HuH-7 (cell line): Measurements from ENCODE around the gene AKAP3.

Experiments used
- DNase-seq: peaks from one replicate; pipeline ENCODE4 v3.0.0; 2011; ENCODE audit warnings: low spot score

AKAP3 gene

DNA sequence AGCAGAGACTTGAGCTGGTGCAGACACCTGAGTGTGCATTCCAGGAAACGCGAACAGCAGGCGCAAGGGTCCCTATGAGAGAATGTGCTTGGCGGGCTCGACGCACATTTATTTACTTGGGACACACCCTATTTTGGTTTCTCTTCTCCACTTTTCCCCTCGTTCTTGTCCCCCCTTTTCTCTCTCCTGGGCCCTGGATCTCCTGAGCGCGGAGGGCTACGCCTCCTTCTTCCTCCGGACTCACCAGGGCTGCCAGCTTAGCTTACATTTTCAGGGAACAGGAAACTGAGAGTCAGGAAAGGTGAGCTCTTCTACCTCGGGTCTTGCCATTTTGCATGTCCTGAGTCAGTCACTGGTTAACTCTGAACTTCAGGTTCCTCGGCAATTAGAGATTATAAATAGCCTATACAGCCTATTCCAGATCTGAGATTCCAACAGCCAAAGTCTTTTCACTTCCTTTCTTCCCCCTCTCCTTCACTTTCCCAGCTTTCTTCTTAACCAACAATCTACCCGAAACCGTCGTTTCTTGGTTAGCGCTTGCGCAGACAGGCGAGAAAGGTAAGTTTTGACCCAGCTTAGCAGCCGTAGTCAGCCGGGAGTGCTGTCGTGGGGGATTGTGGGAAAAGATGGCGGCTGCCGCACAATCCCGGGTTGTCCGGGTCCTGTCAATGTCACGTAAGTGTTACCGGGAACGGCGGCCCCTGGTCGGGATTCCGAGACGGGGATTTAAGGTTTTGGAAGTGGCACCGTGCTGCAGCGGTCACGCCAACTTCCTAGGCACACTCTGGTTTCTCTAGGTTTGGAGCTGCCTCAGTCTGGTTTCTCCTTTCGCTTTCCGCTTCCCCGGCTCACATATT lies at the start of gene AKAP3, which contains the start of gene NDUFA9:
TSS of gene AKAP3 (minus strand) at position 551 of the 857 bp plus-strand sequence. CDS start 10,855 bp downstream, outside the sequence.
TSS of gene NDUFA9 (plus strand) at position 614 of the 857 bp plus-strand sequence. CDS start at position 627, 13 bp downstream.
- peak; percentile 68 for DNase-seq

DNA sequence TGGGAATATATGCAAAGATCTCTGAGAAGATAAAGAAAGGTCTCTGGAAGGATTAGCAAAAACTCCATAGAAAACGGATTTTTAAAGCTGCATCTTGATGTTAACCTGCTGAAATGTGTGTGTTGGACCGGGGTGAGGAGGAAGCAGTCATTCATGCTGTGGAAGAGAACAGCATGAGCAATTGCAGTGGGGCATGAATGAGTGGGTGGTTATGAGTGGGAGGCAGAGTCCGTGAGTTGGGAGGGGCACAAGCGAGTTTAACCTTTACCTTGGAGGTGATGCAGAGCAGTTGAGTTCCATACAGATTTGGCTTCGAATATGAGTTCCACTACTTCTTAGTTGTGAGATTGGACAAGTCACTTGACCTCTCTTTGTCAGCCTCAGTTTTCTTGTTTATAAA lies 41.9 kb upstream of the AKAP3 start:
- no peak for DNase-seq

DNA sequence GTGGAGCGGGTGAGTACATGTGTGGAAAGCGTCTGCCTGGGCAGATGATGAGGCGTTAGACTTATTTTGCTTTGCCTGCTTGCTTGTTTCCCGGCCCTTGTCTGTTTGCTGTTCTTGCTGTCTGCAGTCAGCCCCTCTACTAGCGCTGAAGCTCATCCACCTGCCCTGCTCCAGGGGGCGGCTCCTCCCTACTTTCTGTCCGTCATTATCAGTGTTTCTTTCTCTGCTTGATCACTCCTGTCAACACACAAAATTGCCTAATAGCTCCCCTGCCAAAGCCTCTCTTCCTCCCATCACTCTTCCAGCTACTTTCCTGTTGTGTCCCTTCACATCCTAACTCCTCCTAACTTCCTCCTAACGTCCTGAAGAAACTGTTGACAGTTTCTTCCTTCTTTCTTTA lies 36.5 kb upstream of the AKAP3 start:
- no peak for DNase-seq

- DNase-seq, result no peak
These were observed 32.9 kb upstream of the AKAP3 start for GRCh38 chr12:4681732-4682131.

- no peak for DNase-seq
These were observed 30.9 kb upstream of the AKAP3 start for GRCh38 chr12:4679711-4680110.

DNA sequence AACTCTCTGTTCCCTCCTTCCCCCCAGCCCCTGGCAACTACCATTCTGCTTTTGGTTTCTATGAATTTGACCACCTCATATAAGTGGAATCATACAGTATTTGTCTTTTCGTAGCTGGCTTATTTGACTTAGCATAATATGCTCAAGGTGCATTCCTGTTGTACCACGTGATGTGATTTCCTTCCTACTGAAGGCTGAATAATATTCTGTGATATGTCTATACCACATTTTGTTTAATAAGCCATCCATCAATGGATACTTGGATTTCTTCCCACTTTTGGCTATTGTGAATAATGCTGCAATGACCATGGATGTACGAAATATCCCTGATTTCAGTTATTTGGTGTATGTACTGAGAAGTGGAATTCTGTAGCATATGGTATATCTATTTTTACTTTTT lies 16.4 kb upstream of the AKAP3 start:
- no peak for DNase-seq

GRCh38 chr12:4663971-4664505 lies 15.2 kb upstream of the AKAP3 start:
- DNase-seq, result no peak

- no peak for DNase-seq
These were observed 4.8 kb upstream of the AKAP3 start for GRCh38 chr12:4653691-4654090.

- DNase-seq, result no peak
These were observed 4.4 kb upstream of the AKAP3 start for GRCh38 chr12:4653257-4653656.

GRCh38 chr12:4649358-4649661 lies 459 bp upstream of the AKAP3 start:
- no peak for DNase-seq

GRCh38 chr12:4648104-4648500 lies 749 bp downstream of the AKAP3 start:
- DNase-seq, result no peak

DNA sequence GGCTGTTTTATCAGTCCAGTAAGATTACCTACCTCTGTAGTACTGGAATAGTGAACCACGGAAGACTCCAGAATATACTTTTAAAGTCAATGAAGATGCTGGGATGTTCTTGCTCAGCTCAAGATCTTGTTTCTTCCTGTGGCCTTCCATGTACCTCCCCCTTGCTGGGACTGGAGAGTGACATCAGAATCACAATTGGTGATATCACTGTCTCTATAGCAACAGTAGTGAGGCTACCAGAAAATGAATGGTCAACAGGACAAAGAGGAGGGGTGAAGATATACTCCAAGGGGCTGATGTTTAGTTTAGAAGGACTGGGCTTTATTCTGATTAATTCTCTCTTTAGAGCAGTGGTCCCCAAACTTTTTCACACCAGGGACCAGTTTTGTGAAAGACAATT lies 3.8 kb downstream of the AKAP3 start:
- no peak for DNase-seq

GRCh38 chr12:4643747-4644146 lies 5.1 kb downstream of the AKAP3 start:
- DNase-seq, result no peak

DNA sequence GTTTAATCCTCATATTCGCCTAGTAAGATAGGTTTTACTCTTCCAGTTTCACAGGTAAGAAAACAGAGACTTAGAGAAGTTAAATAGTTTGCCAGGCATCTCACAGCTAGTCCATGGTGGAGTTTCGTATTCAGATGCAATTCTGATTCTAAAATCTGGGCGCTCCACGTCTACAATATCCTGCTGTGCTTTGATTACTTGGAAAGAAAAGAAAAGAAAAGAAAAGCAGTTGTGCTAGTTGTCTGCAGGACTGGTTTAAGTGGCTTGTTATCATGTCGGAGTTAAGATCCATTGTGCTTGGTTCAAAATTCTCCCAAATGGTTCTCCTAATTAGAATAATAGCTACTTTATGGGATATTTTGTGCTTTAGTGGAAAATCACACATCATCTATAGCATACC lies 18.6 kb downstream of the AKAP3 start:
- no peak for DNase-seq

DNA sequence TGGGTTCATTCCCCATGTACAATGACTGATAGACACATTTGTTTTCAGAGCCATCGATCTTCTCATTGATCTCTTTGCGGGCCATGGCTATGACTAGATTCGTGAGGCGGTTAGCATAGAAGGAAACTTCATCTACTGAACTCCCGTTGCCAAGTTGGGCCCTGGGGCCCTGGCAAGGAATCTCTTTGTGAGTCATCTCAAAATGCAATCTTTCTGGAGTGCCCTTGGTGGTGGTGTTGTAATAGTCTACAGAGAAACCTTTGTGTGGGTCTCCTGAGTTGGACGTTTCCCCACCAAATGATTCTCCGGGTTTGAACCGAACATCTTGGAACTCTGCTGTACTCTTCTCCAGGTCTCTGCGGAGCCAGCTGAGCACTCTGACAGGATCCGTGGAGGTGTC lies 20.4 kb downstream of the AKAP3 start:
- no peak for DNase-seq

- no peak for DNase-seq
These were observed 22.3 kb downstream of the AKAP3 start for GRCh38 chr12:4626543-4626942.

DNA sequence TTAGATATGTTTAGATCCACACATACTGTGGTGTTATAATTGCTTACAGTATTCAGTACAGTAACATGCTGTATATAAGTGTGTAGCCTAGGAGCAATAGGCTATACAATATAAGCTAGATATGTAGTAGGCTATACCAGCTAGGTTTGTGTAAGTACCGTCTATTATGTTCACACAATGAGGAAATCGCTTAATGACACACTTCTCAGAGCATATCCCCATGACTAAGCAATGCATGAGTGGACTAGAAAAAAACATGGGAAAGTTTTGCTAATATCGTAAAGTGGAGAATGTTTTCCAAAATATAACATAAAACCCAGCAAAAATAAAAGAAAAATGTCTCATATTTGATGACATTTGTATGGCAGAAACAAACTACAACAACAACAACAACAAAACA lies 27.3 kb downstream of the AKAP3 start:
- DNase-seq, result no peak

DNA sequence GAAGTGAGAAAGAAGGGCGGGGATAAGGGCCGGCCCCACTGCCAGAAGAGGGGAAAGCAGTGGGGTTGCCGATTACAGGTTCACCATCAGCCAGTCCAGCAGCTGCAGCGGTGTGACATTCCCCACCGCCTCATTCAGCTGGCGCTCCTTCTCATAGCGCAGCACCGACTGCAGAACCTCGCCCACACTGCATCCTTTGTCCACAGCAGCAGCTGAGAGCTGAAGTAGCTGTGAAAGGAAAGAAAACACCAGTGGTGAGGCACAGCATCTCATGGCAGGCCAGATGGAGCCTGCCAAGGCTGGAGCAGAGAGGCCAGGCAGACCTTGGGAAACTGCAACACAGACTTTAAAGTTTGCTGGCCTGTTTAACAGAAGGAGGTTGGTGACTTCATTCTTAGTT lies 33.2 kb downstream of the AKAP3 start:
- no peak for DNase-seq

DNA sequence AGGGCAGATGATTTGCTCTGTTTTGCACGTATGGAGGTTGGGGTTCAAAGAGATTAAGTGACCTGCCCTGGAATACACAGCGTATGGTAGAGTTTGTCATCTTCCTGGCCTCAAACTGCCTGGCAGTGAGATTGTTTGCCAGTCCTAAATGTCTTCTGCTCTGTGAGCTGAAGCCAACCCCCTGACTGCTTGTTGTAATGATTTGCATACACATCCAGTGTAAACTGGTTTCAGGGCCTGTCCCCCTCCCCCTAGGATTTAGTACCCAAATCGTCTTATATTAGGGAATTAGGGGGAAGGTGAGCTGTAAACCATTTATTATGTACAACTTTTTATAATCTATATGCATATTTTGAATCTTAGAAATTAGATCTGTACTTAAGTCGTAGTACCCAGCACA lies 38.4 kb downstream of the AKAP3 start:
- DNase-seq, result no peak

DNA sequence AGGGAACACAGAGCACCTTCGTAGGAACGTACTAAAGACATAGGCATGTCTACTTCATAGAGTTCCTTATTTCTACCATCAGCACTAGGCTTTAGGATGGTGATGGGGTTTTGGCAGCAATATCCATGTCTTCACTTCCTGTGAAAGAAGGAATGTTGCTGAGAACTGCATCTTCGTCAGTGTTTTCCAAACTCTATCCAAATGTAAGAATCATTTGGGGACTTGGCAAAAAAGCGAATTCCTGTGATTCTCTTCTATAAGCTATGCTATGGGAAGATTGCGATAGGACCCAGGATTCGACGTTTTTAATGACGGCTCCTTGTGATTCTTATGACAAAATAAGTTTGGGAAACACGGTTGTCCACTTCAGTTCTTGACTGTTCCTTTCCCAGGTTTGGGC lies 39.8 kb downstream of the AKAP3 start:
- no peak for DNase-seq

DNA sequence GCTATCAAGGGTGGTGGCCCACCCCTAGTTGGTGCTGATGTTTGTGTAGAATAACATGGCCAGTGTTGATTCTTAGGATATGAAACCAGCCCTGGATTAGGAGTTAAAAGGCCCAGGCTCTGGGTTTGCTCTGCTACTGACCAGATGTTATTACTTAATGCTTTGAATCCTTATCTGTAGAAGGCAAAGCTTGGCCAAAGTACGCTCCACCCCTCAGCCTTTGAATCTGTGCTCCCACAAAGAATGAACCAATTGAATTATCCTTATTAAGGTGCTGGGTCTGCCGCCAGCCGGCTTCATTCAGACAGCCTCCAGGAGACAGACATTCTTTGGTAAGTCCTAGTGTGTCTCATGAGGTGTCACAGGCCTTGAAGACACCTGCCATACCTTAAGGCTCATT lies 41.8 kb downstream of the AKAP3 start:
- DNase-seq, result no peak

GRCh38 chr12:4604684-4605193 lies 44.1 kb downstream of the AKAP3 start:
- DNase-seq, result peak; percentile 60

DNA sequence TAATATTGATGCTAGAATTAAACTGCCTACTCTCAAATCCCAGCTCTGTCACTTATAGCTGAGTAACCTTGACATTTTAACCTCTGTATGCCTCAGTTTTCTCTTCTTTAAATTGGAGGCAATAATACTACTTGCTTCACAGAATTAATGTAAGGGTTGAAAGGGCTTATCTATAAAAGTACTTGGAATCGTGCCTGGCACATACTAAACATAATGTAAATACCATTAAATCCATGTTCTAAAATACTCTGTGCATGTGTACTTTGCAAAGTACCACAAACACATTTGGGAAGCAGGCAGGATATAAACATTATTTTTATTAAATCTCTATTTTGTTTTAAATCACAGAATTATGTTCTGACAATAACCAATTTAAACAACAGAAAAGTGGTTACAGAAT lies 44.9 kb downstream of the AKAP3 start:
- no peak for DNase-seq

DNA sequence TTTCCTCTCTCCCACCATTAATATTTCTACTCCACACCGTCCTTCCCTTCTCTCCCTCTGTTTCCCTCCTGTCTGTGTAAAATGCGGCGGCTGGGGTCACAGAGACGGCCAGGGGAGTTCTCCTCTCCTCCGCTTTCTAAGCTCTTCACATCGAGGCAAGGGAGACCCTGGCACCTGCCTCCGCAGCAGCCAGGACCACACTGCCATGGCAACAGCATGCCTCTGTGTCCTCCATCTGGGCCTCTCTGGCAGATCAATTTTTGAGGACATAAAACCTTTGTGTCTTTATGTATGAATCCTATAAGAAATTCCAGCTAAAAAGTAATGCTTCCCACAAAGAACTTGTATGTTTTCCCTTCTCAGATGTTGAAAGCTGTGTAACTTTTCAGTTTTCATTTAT lies 45.4 kb downstream of the AKAP3 start:
- no peak for DNase-seq
